K562 (cell line): ENCODE measurements around the gene RYR3. TPM values are rescaled to one million over a fixed set of nuclear protein-coding genes. Genes with fewer than 3 reads are reported as not detected.

ENCODE experiments used
- ATAC-seq: fragments of 200-7000 bp; cut with Tn5 transposase; 3 replicates; pipeline ENCODE4 v1.9.1; 2020; ENCODE audit warnings: moderate library complexity
- BruUV-seq: library from RNA; stranded (reverse); fragments of 400-500 nt; replicated peaks from 2 replicates; lab custom pipeline; 2021; lab: Mats Ljungman, UMichigan
- CTCF ChIA-PET: fragments of 300-600 bp; formaldehyde crosslinking; extraction: SDS; loops from one replicate; lab custom pipeline; 2021; ENCODE audit warnings: low intra/inter-chr PET ratio; lab: Yijun Ruan, JAX
- POLR2A ChIA-PET: fragments of 300-600, 350-650 bp; sonication (Branson Sonifier 250); formaldehyde crosslinking; extraction: SDS; loops from one replicate; lab custom pipeline; 2021; ENCODE audit warnings: antibody characterized with exemption, inconsistent platforms; lab: Yijun Ruan, JAX
- DNase-seq, 4 experiments: peaks; one replicate each; pipeline versions ENCODE4 v3.0.0 to v3.0.0-alpha.2; 2011 to 2018; ENCODE audit warnings: low spot score in 3 of 4, mixed read lengths in 3 of 4; ENCODE audit errors: extremely low read depth in 1 of 4
- FAIRE-seq: peaks from 2 replicates; lab custom pipeline; 2011; peaks lifted over from hg19 to GRCh38; lab: Jason Lieb, UNC
- H2AFZ ChIP-seq: 2 replicates; pipeline ENCODE4 v1.6.0; 2011; ENCODE audit warnings: low read depth, low read length, control low read depth, inconsistent platforms
- H3K27ac ChIP-seq: fragments of 200-600 bp; 3 replicates; pipeline ENCODE4 v1.8.0; 2011; ENCODE audit warnings: low read depth, mild to moderate bottlenecking, control low read depth, inconsistent platforms, low read length, moderate library complexity, mixed read lengths; ENCODE audit errors: extremely low read depth
- H3K27me3 ChIP-seq, 2 experiments: fragments of 300-600 bp in 1 of 2; 2 replicates in 1 of 2; 3 replicates in 1 of 2; pipeline versions ENCODE4 v1.6.0 to v1.8.0; 2011; ENCODE audit warnings: inconsistent platforms in 2 of 2, low read length in 2 of 2, mild to moderate bottlenecking in 1 of 2, mixed read lengths in 1 of 2, moderate library complexity in 1 of 2; ENCODE audit not compliant: control insufficient read depth in 2 of 2, insufficient read depth in 2 of 2
- H3K36me3 ChIP-seq: fragments of 300-600 bp; 3 replicates; pipeline ENCODE4 v1.8.0; 2011; ENCODE audit warnings: mild to moderate bottlenecking, low read length, inconsistent platforms; ENCODE audit not compliant: control insufficient read depth, insufficient read depth
- H3K4me1 ChIP-seq, 2 experiments: fragments of 200-600 bp in 1 of 2; replicated peaks in 1 of 2; 2 replicates in 1 of 2; 3 replicates in 1 of 2; pipeline versions ENCODE4 v1.5.1 to v1.8.0; 2011; ENCODE audit warnings: inconsistent platforms in 2 of 2, low read length in 2 of 2, mild to moderate bottlenecking in 1 of 2, mixed read lengths in 1 of 2, moderate library complexity in 1 of 2; ENCODE audit not compliant: control insufficient read depth in 2 of 2, insufficient read depth in 2 of 2
- H3K4me2 ChIP-seq: 2 replicates; pipeline ENCODE4 v1.6.1; 2011; ENCODE audit warnings: low read length, control low read depth, inconsistent platforms, mixed read lengths; ENCODE audit not compliant: insufficient read depth
- H3K4me3 ChIP-seq: fragments of 200-600 bp; sonication (generic), shearing (Covaris generic); 2 replicates; pipeline ENCODE4 v1.5.1; 2016; ENCODE audit warnings: control low read depth, inconsistent platforms
- H3K79me2 ChIP-seq: fragments of 200-600 bp; 3 replicates; pipeline ENCODE4 v1.8.0; 2011; ENCODE audit warnings: low read length, inconsistent platforms; ENCODE audit not compliant: control insufficient read depth, insufficient read depth
- H3K9ac ChIP-seq, 2 experiments: 2 replicates each; pipeline versions ENCODE4 v1.6.0 to v1.6.1; 2011; ENCODE audit warnings: low read depth in 2 of 2, low read length in 2 of 2, control low read depth in 1 of 2, inconsistent platforms in 1 of 2, mild to moderate bottlenecking in 1 of 2, mixed read lengths in 1 of 2; ENCODE audit not compliant: insufficient read depth in 1 of 2
- H3K9me1 ChIP-seq: one replicate; pipeline ENCODE4 v1.6.0; 2011; ENCODE audit warnings: inconsistent platforms, mild to moderate bottlenecking, low read length, moderate library complexity; ENCODE audit not compliant: control insufficient read depth, insufficient read depth
- H3K9me3 ChIP-seq: replicated peaks from 2 replicates; pipeline ENCODE4 v1.5.1; 2011; ENCODE audit warnings: low read depth, low read length, inconsistent platforms; ENCODE audit not compliant: control insufficient read depth, insufficient read depth
- H4K20me1 ChIP-seq: replicated peaks from 2 replicates; pipeline ENCODE4 v1.6.1; 2011; ENCODE audit warnings: low read length, inconsistent platforms, mixed read lengths; ENCODE audit not compliant: control insufficient read depth, insufficient read depth
- EP300 ChIP-seq: IDR thresholded peaks from 2 replicates; pipeline ENCODE4 v1.6.1; 2012; ENCODE audit warnings: low read length, improper control_type of control experiment
- HDAC3 ChIP-seq: fragments of 450-650 bp; IDR thresholded peaks from 2 replicates; pipeline ENCODE4 v1.6.1; 2018; ENCODE audit warnings: borderline replicate concordance, mild to moderate bottlenecking, moderate library complexity; ENCODE audit not compliant: partially characterized antibody
- HES1 ChIP-seq: fragments of 450-650 bp; IDR thresholded peaks from 2 replicates; pipeline ENCODE4 v1.6.1; 2016; ENCODE audit warnings: low read depth, mild to moderate bottlenecking, moderate library complexity
- HNRNPUL1 ChIP-seq: fragments of 200-400 bp; formaldehyde crosslinking; IDR thresholded peaks from 2 replicates; pipeline ENCODE4 v1.6.1; 2017; ENCODE audit warnings: low read length
- KDM1A ChIP-seq, 2 experiments: fragments of 450-650 bp; IDR thresholded peaks; 2 replicates each; pipeline ENCODE4 v1.6.1; 2016; ENCODE audit warnings: mild to moderate bottlenecking in 2 of 2
- KLF1 ChIP-seq: fragments of 450-650 bp; IDR thresholded peaks from 2 replicates; pipeline ENCODE4 v1.6.1; 2016; ENCODE audit warnings: missing genetic modification characterization, missing compliant biosample characterization
- MEIS2 ChIP-seq: fragments of 450-650 bp; IDR thresholded peaks from 2 replicates; pipeline ENCODE4 v1.6.1; 2014; ENCODE audit warnings: mild to moderate bottlenecking; ENCODE audit not compliant: partially characterized antibody
- SAFB ChIP-seq: fragments of 200-400 bp; formaldehyde crosslinking; IDR thresholded peaks from 2 replicates; pipeline ENCODE4 v1.6.1; 2017; ENCODE audit warnings: low read depth, low read length, borderline replicate concordance
- SREBF1 ChIP-seq: fragments of 150-350 bp; IDR thresholded peaks from 2 replicates; pipeline ENCODE4 v1.6.1; 2014; ENCODE audit warnings: antibody characterized with exemption, low read depth, low read length, borderline replicate concordance
- TAF1 ChIP-seq: IDR thresholded peaks from 2 replicates; pipeline ENCODE4 v1.6.1; 2011; ENCODE audit warnings: mild to moderate bottlenecking, low read length, moderate library complexity; ENCODE audit not compliant: insufficient read depth, control insufficient read depth, severe bottlenecking; ENCODE audit errors: extremely low read depth
- TCFL5 ChIP-seq: fragments of 250-450 bp; sonication (Bioruptor Pico); conservative IDR thresholded peaks from 2 replicates; pipeline ENCODE4 v1.6.1; 2021; ENCODE audit warnings: mild to moderate bottlenecking, moderate library complexity, matching md5 sums
- ZBTB2 ChIP-seq: fragments of 450-650 bp; IDR thresholded peaks from 2 replicates; pipeline ENCODE4 v1.6.1; 2016; ENCODE audit warnings: antibody characterized with exemption
- ZNF239 ChIP-seq: fragments of 250-450 bp; sonication (Bioruptor Pico); IDR thresholded peaks from 2 replicates; pipeline ENCODE4 v1.4.0; 2020; ENCODE audit warnings: mild to moderate bottlenecking
- WGBS: fragments of 100-300 bp; shearing (Covaris generic); methylation state at CpG from one replicate; pipeline ENCODE4 v1.1.6; 2016; ENCODE audit warnings: low coverage, mixed read lengths; ENCODE audit not compliant: insufficient coverage; ENCODE audit errors: missing lambda C conversion rate; 5-methylcytosine and 5-hydroxymethylcytosine counted together
- in situ Hi-C: fragments of 300-500 bp; cut with MboI; formaldehyde crosslinking; loops from 4 replicates; pipeline ENCODE4 v1.15.0; 2018; ENCODE audit warnings: inconsistent platforms, mixed read lengths
- intact Hi-C: fragments of 100-400 bp; cut with micrococcal nuclease; formaldehyde crosslinking; loops from 2 replicates; pipeline ENCODE4 v1.14.2; 2022
- polyA plus RNA-seq, 8 experiments: library from polyadenylated mRNA; depleted of rRNA in 4 of 8; stranded (reverse) in 5 of 8; unstranded in 3 of 8; fragments of >200 nt; fragmentation: Nextera tagmentation in 2 of 8; fragmentation: Illumina TruSeq in 1 of 8; extraction: Ambion mirVana in 2 of 8; extraction: Trizol in 1 of 8; gene quantifications; 2 replicates each; pipeline versions ENCODE4 v1.2.1 to v1.2.3, GENCODE V29; 2011 to 2014; ENCODE audit warnings: inconsistent platforms in 1 of 8, missing spikeins in 1 of 8
- total RNA-seq, 7 experiments: library from RNA; depleted of rRNA in 6 of 7; stranded (reverse); fragments of >200 nt in 6 of 7; fragmentation: Illumina TruSeq in 2 of 7; extraction: Trizol in 2 of 7; gene quantifications; 2 replicates each; pipeline versions ENCODE4 v1.2.1 to v1.2.3, GENCODE V29; 2011 to 2021; ENCODE audit warnings: low replicate concordance in 1 of 7

Gene RYR3
- total and polyA plus RNA-seq, 9 of the 15 experiments (the other 6 are each of a cell fraction or from before 2014, with no cell fraction given), result 0.04 TPM; not detected in 8

- Histone ChIP-seq H3K4me1 (no peaks in the 10 kb centered on the region), H3K4me3 (no peak overlapping the region), H3K9me1 (no peaks in the 10 kb centered on the region), H3K9me3 (no peaks in the 10 kb centered on the region), H2AFZ (no peak overlapping the region), H3K27ac (no peak overlapping the region), H4K20me1 (no peaks in the 10 kb centered on the region), H3K36me3 (no peaks in the 10 kb centered on the region)
- in situ Hi-C loops, result no loop called here
- DNase-seq (no peak), FAIRE-seq (no peak)
- WGBS, result 0% methylated on average over 2 of the region's 2 CpGs
- TF ChIP-seq KDM1A (IDR thresholded peaks at IDR 0.05), result no peak
- TF ChIP-seq, all 486 proteins: peak for 0
- ChIA-PET POLR2A (interaction anchor here (0.7 kb wide), 1 partner anchor 84 kb away, joined by 3 read pairs; no protein-coding TSS in a partner anchor), CTCF (no interaction called here)
- H3K27me3 ChIP-seq, result peaks cover 2 to 13% of the 10 kb centered on the region in 2 experiments
- no peaks in the 10 kb centered on the region for H3K79me2 ChIP-seq
- no peak for ATAC-seq
- BruUV-seq, result no TSS peak
- H3K4me2 ChIP-seq, result no peak overlapping the region
- H3K9ac ChIP-seq, result no peak overlapping the region
- intact Hi-C loops, result no loop called here
Observed at GRCh38 chr15:33874156-33874555, 563.4 kb downstream of the RYR3 start.

- TF ChIP-seq SREBF1 (no peak), HNRNPUL1 (no peak), TCFL5 (CRISPR knock-in tag) (no peak), MEIS2 (no peak), ZBTB2 (no peak), SAFB (no peak), TAF1 (no peak), ZNF239 (no peak), HDAC3 (no peak), EP300 (no peak), KLF1 (tag) (no peak), HES1 (no peak)
- Histone ChIP-seq H4K20me1 (no peaks in the 10 kb centered on the region), H3K4me1 (no peaks in the 10 kb centered on the region), H3K9ac (no peak overlapping the region), H3K9me3 (no peaks in the 10 kb centered on the region), H3K27ac (no peak overlapping the region), H2AFZ (no peak overlapping the region), H3K9me1 (no peaks in the 10 kb centered on the region), H3K79me2 (no peaks in the 10 kb centered on the region), H3K36me3 (no peaks in the 10 kb centered on the region), H3K4me3 (no peak overlapping the region), H3K4me2 (no peak overlapping the region), H3K27me3 (no peaks in the 10 kb centered on the region)
- in situ Hi-C loops, result no loop called here
- CTCF ChIA-PET, result no interaction called here
- ATAC-seq (no peak), DNase-seq (no peak), FAIRE-seq (no peak)
- POLR2A ChIA-PET, result interaction anchor here (0.6 kb wide), 1 partner anchor 43 kb away, joined by 3 read pairs; no protein-coding TSS in a partner anchor
- BruUV-seq, result no TSS peak
- WGBS, result 0% methylated on average over 2 of the region's 2 CpGs
- intact Hi-C loops, result no loop called here
Observed at GRCh38 chr15:33882921-33883320, 572.2 kb downstream of the RYR3 start.
